Psoas muscle (tissue), 8 donors: Measurements from ENCODE around the gene SFN. TPM values are rescaled to one million over a fixed set of nuclear protein-coding genes. Genes with fewer than 3 reads are reported as not detected.

Experiments used
- ATAC-seq, 4 donors: fragments of 200-7000 bp; cut with Tn5 transposase; one replicate each; pipeline ENCODE4 v1.9.1; 2020; ENCODE audit warnings: moderate library complexity in 3 of 4, mild to moderate bottlenecking in 2 of 4
- DNase-seq, 2 donors: peaks; one replicate each; pipeline ENCODE4 v3.0.0-alpha.2; 2020
- H3K27ac ChIP-seq: fragments of 200-600 bp; one replicate; pipeline ENCODE4 v1.8.0; 2022
- H3K27me3 ChIP-seq, 3 donors: fragments of 200-600 bp in 1 of 3; one replicate each; pipeline versions ENCODE4 v1.6.1 to v1.8.0; 2013 to 2022; ENCODE audit warnings: low read length in 2 of 3, mild to moderate bottlenecking in 2 of 3, moderate library complexity in 1 of 3; ENCODE audit not compliant: insufficient read depth in 3 of 3
- H3K36me3 ChIP-seq, 2 donors: fragments of 200-600 bp in 1 of 2; one replicate each; pipeline versions ENCODE4 v1.6.1 to v1.8.0; 2013 to 2022; ENCODE audit warnings: low read depth in 1 of 2, mild to moderate bottlenecking in 1 of 2, moderate library complexity in 1 of 2; ENCODE audit not compliant: insufficient read depth in 1 of 2
- H3K4me1 ChIP-seq: fragments of 200-600 bp; one replicate; pipeline ENCODE4 v1.8.0; 2022
- H3K4me3 ChIP-seq: fragments of 200-600 bp; one replicate; pipeline ENCODE4 v1.8.0; 2022; ENCODE audit warnings: mild to moderate bottlenecking
- H3K9me3 ChIP-seq: fragments of 200-600 bp; one replicate; pipeline ENCODE4 v1.8.0; 2022
- CTCF ChIP-seq: fragments of 200-600 bp; IDR thresholded peaks from one replicate; pipeline ENCODE4 v1.8.0; 2022; ENCODE audit warnings: antibody characterized with exemption
- WGBS, 3 donors: extraction: QIAGEN DNeasy Blood & Tissue Kit; methylation state at CpG; one replicate each; pipeline versions ENCODE4 v1.1.6 to v1.1.7; 2013; 5-methylcytosine and 5-hydroxymethylcytosine counted together
- intact Hi-C, 2 donors: fragments of 100-400 bp; cut with DNase I; formaldehyde crosslinking; loops; one replicate each; pipeline versions ENCODE4 v1.11.0 to v1.14.2; 2022
- long read RNA-seq, 2 donors: library from polyadenylated mRNA; unstranded; transcript quantifications; one replicate each; pipeline ENCODE4 v2.0.0, GENCODE V29; 2021
- polyA plus RNA-seq, 3 donors: library from polyadenylated mRNA; stranded (reverse); fragments of 200-250 nt; gene quantifications; one replicate each; pipeline ENCODE4 v1.2.3, GENCODE V29; 2013
- total RNA-seq, 4 donors: library from RNA; stranded (reverse); fragmentation: NEBNext Ultra II Directional in 2 of 4; extraction: Animal tissue kit (Norgen Biotek cat#: 25700) in 2 of 4; gene quantifications; one replicate each; pipeline versions ENCODE4 v1.2.1 to v1.2.4, GENCODE V29; 2021 to 2023
- donor health status: healthy with polysubstance abuse.
- donor health status: DM: no; HTN: no; CAD: no; lungs with moderate emphysema.
- donor health status: Bipolar disorder and iron deficiency.
- donor health status: healthy.
- donor health status: DM: yes; HTN: yes; CAD: no.
- donor health status: DM: no; HTN: no; CAD: no.
- donor health status: DM: no; HTN: no; CAD: no.
- donor health status: DM: yes; HTN: yes; CAD: no.

SFN gene
- total RNA-seq (10 to 100 TPM in 1 of 4 donors, under 1 TPM in 3; 0.17 to 26.7 (median 0.55) TPM), polyA plus RNA-seq (under 1 TPM; 0.05 to 0.35 (median 0.21) TPM)
- long read RNA-seq, donor 1, transcript SFN-201 (1 exons, 1,320 nt): major isoform, 8 of 8 reads
- long read RNA-seq, donor 1, partial matches to known transcripts: 0 of 8 reads
- long read RNA-seq, donor 1, other reads (novel, unspliced or antisense): 0 of 8 reads
- long read RNA-seq, donor 2: 0 reads

GRCh38 chr1:26862781-26863684, at the start of gene SFN:
SFN (plus strand) TSS chr1:26863149; CDS start chr1:26863213, 64 bp downstream.
- Histone ChIP-seq H3K4me1 (peaks cover 7% of the 10 kb centered on the region), H3K9me3 (no peaks in the 10 kb centered on the region), H3K36me3 (no peaks in the 10 kb centered on the region), H3K27me3 (no peaks in the 10 kb centered on the region), H3K27ac (no peak within 1 kb of the TSS), H3K4me3 (peak within 1 kb of the TSS; percentile 72)
- no peak for ATAC-seq
- intact Hi-C loops: no loop called here
- peak; percentile 7 for TF ChIP-seq CTCF
- 80 to 86% (median 82%) methylated on average over 35 to 37 of the region's 37 CpGs for WGBS, 3 donors
- DNase-seq: no peak

- ATAC-seq: no peak
- no peaks in the 10 kb centered on the region for H3K27me3 ChIP-seq
- intact Hi-C loops: loop anchor here in 1 of 2 donors (5.0 kb wide), 1 partner anchor 63 kb away; no protein-coding TSS in a partner anchor
- H3K27ac ChIP-seq: no peak overlapping the region
- TF ChIP-seq CTCF: no peak
- H3K4me3 ChIP-seq: no peak overlapping the region
- no peaks in the 10 kb centered on the region for H3K9me3 ChIP-seq
- DNase-seq: no peak
- 87 to 90% (median 90%) methylated on average over 2 of the region's 2 CpGs for WGBS, 3 donors
- H3K4me1 ChIP-seq: no peaks in the 10 kb centered on the region
- H3K36me3 ChIP-seq: no peaks in the 10 kb centered on the region
Measured at GRCh38 chr1:26814377-26814776, 48.6 kb upstream of the SFN start.

GRCh38 chr1:26814893-26815292, 48.1 kb upstream of the SFN start:
- DNase-seq (no peak), ATAC-seq (no peak)
- no peak overlapping the region for H3K27ac ChIP-seq
- H3K4me1 ChIP-seq: no peaks in the 10 kb centered on the region
- TF ChIP-seq CTCF: no peak
- 83 to 88% (median 86%) methylated on average over 3 of the region's 3 CpGs for WGBS, 3 donors
- intact Hi-C loops: loop anchor here in 1 of 2 donors (5.0 kb wide), 1 partner anchor 62 kb away; no protein-coding TSS in a partner anchor
- no peaks in the 10 kb centered on the region for H3K9me3 ChIP-seq
- no peaks in the 10 kb centered on the region for H3K36me3 ChIP-seq
- no peak overlapping the region for H3K4me3 ChIP-seq
- H3K27me3 ChIP-seq: no peaks in the 10 kb centered on the region

- H3K4me3 ChIP-seq: no peak overlapping the region
- H3K4me1 ChIP-seq: no peaks in the 10 kb centered on the region
- DNase-seq (no peak), ATAC-seq (no peak)
- H3K36me3 ChIP-seq: no peaks in the 10 kb centered on the region
- no peaks in the 10 kb centered on the region for H3K9me3 ChIP-seq
- intact Hi-C loops: no loop called here
- WGBS, 3 donors: 71 to 73% (median 71%) methylated on average over 4 of the region's 4 CpGs
- no peak for TF ChIP-seq CTCF
- no peak overlapping the region for H3K27ac ChIP-seq
- no peaks in the 10 kb centered on the region for H3K27me3 ChIP-seq
Measured at GRCh38 chr1:26820784-26821269, 42.1 kb upstream of the SFN start.
